Measurements from ENCODE around the gene MAT2B.

MAT2B gene

DNA sequence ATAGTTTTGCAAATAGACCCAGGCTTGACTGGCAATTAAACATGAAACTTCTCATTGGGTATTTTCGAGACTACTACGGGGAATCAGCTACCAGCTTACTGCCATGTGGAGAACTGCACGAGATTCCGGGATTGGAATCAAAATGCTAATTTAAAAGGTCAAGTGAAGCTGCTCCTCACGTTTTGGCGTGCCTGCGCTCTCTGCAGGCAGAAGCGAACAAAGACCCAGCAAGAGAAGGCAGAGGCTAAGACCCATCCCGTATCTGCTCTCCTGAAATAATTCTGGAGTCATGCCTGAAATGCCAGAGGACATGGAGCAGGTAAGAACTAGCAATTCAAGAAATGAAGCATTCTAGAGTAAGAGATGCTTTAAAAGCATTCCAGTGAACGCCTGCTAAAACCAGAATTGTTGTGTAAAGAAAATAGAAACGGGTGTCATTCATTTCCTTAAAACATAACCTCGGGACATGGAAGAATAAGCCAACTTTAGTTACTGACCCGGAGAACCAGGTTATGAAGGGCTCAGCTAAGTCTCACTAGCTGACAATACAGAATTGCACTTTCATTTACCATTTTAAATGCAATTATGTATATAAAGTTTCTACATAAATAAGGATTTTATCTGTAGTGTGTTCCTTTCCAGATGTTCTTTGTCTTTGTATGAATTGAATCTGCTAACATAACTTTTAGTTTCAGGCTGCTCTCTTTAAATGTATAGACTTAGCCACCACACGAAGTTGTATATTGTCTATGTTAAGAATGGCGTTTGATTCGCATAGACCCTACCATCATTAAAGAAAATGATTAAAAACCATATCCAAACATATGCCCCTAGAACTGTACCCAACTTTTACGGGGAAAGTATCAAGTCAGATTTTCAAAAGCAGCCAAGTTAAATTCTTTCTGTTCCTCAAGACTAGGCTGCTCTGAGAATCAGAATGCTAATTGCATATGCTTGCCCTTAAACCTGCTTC, 2.0 kb upstream of the MAT2B start (continued):
- TF ChIP-seq ZNF214 (tag by site-specific recombination; IDR thresholded peaks at IDR 0.05; ENCODE audit: borderline replicate concordance) (no peak), ZNF37A (tag by site-specific recombination; IDR thresholded peaks at IDR 0.05) (no peak), ZNF664 (tag by site-specific recombination; IDR thresholded peaks at IDR 0.05) (peak; percentile 98), ZNF404 (tag by site-specific recombination; IDR thresholded peaks at IDR 0.05) (no peak), ZNF521 (tag by site-specific recombination; IDR thresholded peaks at IDR 0.05) (no peak), ZNF223 (tag by site-specific recombination; IDR thresholded peaks at IDR 0.05) (no peak), ZNF623 (tag by site-specific recombination; IDR thresholded peaks at IDR 0.05) (no peak), WT1 (tag by site-specific recombination; IDR thresholded peaks at IDR 0.05) (no peak), MEIS1 (CRISPR knock-in tag; IDR thresholded peaks at IDR 0.05; ENCODE audit: borderline replicate concordance) (no peak), BCL11B (tag by site-specific recombination; IDR thresholded peaks at IDR 0.05; ENCODE audit: low read depth) (no peak), ZFP69B (tag by site-specific recombination; IDR thresholded peaks at IDR 0.05) (peak; percentile 49; the same call in 1 of the 2 replicates), ZNF830 (tag by site-specific recombination; IDR thresholded peaks at IDR 0.05; ENCODE audit: low read depth) (no peak), PRDM4 (tag by site-specific recombination; IDR thresholded peaks at IDR 0.05) (peak; percentile 32; the same call in 1 of the 2 replicates), ZSCAN23 (tag by site-specific recombination; IDR thresholded peaks at IDR 0.05) (no peak), ZNF549 (tag by site-specific recombination; IDR thresholded peaks at IDR 0.05) (no peak), ZNF19 (tag by site-specific recombination; IDR thresholded peaks at IDR 0.05; ENCODE audit: low read depth) (no peak), ZNF624 (tag by site-specific recombination; IDR thresholded peaks at IDR 0.05) (no peak), RBAK (tag by site-specific recombination; IDR thresholded peaks at IDR 0.05) (no peak), ZNF248 (tag by site-specific recombination; IDR thresholded peaks at IDR 0.05) (no peak), ZNF747 (tag by site-specific recombination; IDR thresholded peaks at IDR 0.05) (no peak), TSHZ1 (tag by site-specific recombination; IDR thresholded peaks at IDR 0.05; ENCODE audit: borderline replicate concordance) (no peak), ZNF266 (tag by site-specific recombination; IDR thresholded peaks at IDR 0.05; ENCODE audit: low read depth) (no peak), ZNF148 (tag by site-specific recombination; IDR thresholded peaks at IDR 0.05; ENCODE audit: borderline replicate concordance) (no peak), SCRT2 (tag by site-specific recombination; IDR thresholded peaks at IDR 0.05) (no peak), ZNF426 (tag by site-specific recombination; IDR thresholded peaks at IDR 0.05) (no peak), OVOL3 (tag by site-specific recombination; IDR thresholded peaks at IDR 0.05) (no peak), ZNF585B (tag by site-specific recombination; IDR thresholded peaks at IDR 0.05) (no peak)
- TF ChIP-seq, protein P1, sequence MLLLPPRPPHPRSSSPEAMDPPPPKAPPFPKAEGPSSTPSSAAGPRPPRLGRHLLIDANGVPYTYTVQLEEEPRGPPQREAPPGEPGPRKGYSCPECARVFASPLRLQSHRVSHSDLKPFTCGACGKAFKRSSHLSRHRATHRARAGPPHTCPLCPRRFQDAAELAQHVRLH (tag by site-specific recombination; IDR thresholded peaks at IDR 0.05) = no peak
